Breast epithelium (tissue), 4 donors: ENCODE results near the gene RNF121. TPM values are rescaled to one million over a fixed set of nuclear protein-coding genes. Genes with fewer than 3 reads are reported as not detected.
A peak's percentile ranks its signal among the peaks of the same experiment; 100 is the strongest.
"Not testable (repeated sequence)": the region's sequence is repeated elsewhere in the genome, so short reads cannot be mapped to it uniquely, and the experiment has no call there.

Experiments used
- DNase-seq, 2 donors: peaks; one replicate each; pipeline ENCODE4 v3.0.0-alpha.2; 2019; ENCODE audit warnings: low spot score in 2 of 2
- H3K27ac ChIP-seq, 2 donors: fragments of 200-600 bp; sonication (generic) in 1 of 2; one replicate each; pipeline ENCODE4 v1.5.1; 2016 to 2019; ENCODE audit warnings: mild to moderate bottlenecking in 1 of 2
- H3K27me3 ChIP-seq, 2 donors: fragments of 200-600 bp; sonication (generic) in 1 of 2; one replicate each; pipeline versions ENCODE4 v1.5.1 to v1.6.0; 2017 to 2019; ENCODE audit warnings: control low read depth in 1 of 2, mild to moderate bottlenecking in 1 of 2
- H3K36me3 ChIP-seq: fragments of 200-600 bp; one replicate; pipeline ENCODE4 v1.5.1; 2019
- H3K4me1 ChIP-seq, 2 donors: fragments of 200-600 bp; sonication (generic); one replicate each; pipeline ENCODE4 v1.5.1; 2016 to 2019; ENCODE audit warnings: control low read depth in 1 of 2
- H3K4me3 ChIP-seq, 3 donors: fragments of 200-600 bp; sonication (generic); 1 replicate in 2 of 3; 2 replicates in 1 of 3; pipeline ENCODE4 v1.5.1; 2016 to 2019; ENCODE audit warnings: mild to moderate bottlenecking in 3 of 3, moderate library complexity in 2 of 3
- H3K9me3 ChIP-seq, 2 donors: fragments of 200-600 bp; sonication (generic) in 1 of 2; one replicate each; pipeline ENCODE4 v1.5.1; 2016 to 2019; ENCODE audit warnings: control low read depth in 1 of 2
- CTCF ChIP-seq, 3 donors: fragments of 450-650 bp; IDR thresholded peaks; one replicate each; pipeline ENCODE4 v1.5.1; 2016 to 2017; ENCODE audit warnings: antibody characterized with exemption in 3 of 3, mild to moderate bottlenecking in 3 of 3, moderate library complexity in 3 of 3
- POLR2A ChIP-seq: fragments of 450-650 bp; IDR thresholded peaks from one replicate; pipeline ENCODE4 v1.6.1; 2016; ENCODE audit warnings: antibody characterized with exemption, mild to moderate bottlenecking, moderate library complexity
- POLR2AphosphoS5 ChIP-seq, 3 donors: sonication (generic); formaldehyde crosslinking; IDR thresholded peaks; one replicate each; pipeline ENCODE4 v1.6.1; 2017; ENCODE audit warnings: antibody characterized with exemption in 3 of 3
- intact Hi-C: fragments of 100-400 bp; cut with DNase I; formaldehyde crosslinking; loops from one replicate; pipeline ENCODE4 v1.15.1; 2023; ENCODE audit warnings: low total_unique reads
- total RNA-seq, 3 donors: library from RNA; depleted of rRNA; stranded (reverse); fragments of >200 nt; gene quantifications; one replicate each; pipeline ENCODE4 v1.1.0, GENCODE V29; 2016

RNF121 gene
- total RNA-seq, 3 donors from 2014 or later = 21.8 to 39.0 (median 37.3) TPM

DNA sequence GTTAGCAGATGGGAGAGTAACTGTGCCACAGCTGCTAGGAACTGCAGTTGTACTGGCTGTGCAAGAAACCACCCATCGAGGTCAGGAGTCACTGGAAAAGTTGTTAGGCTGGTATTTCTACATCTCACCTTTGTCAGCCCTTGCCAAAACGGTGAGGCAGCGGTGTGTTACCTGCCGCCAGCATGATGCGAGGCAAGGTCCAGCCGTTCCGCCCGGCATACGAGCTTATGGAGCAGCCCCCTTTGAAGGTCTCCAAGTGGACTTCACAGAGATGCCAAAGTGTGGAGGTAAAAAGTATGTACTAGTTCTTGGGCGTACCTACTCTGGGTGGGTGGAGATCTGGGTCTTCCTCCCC lies 16.9 kb upstream of the RNF121 start:
- H3K4me1 ChIP-seq, intact Hi-C loops, H3K9me3 ChIP-seq, H3K27ac ChIP-seq, H3K4me3 ChIP-seq, DNase-seq, H3K36me3 ChIP-seq, H3K27me3 ChIP-seq: not testable (repeated sequence)

DNA sequence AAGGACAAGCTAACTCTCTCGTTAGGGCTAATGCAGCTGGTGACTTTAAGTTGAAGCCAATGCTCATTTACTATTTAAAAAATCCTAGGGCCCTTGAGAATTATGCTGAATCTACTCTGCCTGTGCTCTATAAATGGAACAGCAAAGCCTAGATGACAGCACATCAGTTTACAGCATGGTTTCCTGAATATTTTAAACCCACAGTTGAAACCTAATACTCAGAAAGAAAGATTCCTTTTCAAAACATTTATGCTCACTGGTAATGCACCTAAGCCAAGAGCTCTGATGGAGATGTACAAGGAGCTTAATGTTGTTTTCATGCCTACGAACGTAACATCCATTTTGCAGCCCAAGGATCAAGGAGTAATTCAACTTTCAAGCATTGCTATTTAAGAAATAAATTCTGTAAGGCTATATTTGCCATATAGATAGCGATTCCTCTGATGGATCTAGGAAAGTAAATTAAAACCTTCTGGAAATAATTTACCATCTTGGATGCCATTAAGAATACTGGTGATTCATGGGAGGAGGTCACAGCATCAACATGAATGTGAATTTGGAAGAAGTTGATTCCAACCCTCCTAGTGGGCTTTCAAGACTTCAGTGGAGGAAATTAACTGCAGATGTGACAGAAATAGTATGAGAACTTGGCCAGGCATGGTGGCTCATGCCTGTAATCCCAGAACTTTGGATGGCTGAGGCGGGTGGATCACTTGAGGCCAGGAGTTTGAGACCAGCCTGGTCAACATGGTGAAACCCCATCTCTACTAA lies 14.9 kb upstream of the RNF121 start:
- Histone ChIP-seq H3K27me3 (no peaks in the 10 kb centered on the region), H3K4me3 (no peak overlapping the region), H3K36me3 (no peaks in the 10 kb centered on the region), H3K9me3 (no peaks in the 10 kb centered on the region), H3K4me1 (no peaks in the 10 kb centered on the region), H3K27ac (no peak overlapping the region)
- no peak for DNase-seq
- TF ChIP-seq POLR2AphosphoS5 (IDR thresholded peaks at IDR 0.05) = no peak
- no peak for TF ChIP-seq POLR2A
- no peak for TF ChIP-seq CTCF (IDR thresholded peaks at IDR 0.05)
- intact Hi-C loops = no loop called here

DNA sequence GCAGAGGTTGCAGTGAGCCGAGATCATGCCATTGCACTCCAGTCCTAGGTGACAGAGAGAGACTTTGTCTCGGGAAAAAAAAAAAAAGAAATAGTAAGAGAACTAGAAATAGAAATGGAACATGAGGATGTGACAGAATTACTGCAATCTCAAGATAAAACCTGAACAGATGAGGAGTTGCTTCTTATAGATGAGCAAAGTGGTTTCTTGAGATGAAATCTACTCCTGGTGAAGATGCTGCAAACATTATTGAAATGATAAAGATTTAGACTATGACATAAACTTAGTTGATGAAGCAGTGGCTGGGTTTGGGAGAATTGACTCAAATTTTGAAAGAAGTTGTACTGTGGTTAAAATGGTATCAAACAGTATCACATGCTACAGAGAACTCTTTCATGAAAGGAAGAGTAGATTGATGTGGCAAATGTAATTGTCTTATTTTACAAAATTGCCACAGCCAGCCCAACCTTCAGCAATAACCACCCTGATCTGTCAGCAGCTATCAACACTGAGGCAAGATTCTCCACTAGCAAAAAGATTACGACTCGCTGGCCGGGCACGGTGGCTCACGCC lies 14.1 kb upstream of the RNF121 start:
- no peak for DNase-seq
- Histone ChIP-seq H3K4me1 (no peaks in the 10 kb centered on the region), H3K36me3 (no peaks in the 10 kb centered on the region), H3K27me3 (no peaks in the 10 kb centered on the region), H3K27ac (no peak overlapping the region), H3K9me3 (no peaks in the 10 kb centered on the region), H3K4me3 (no peak overlapping the region)
- TF ChIP-seq POLR2A = no peak
- no peak for TF ChIP-seq CTCF (IDR thresholded peaks at IDR 0.05)
- TF ChIP-seq POLR2AphosphoS5 (IDR thresholded peaks at IDR 0.05) = no peak
- intact Hi-C loops = no loop called here

GRCh38 chr11:71917646-71918140 lies 11.2 kb upstream of the RNF121 start:
- H3K4me1 ChIP-seq = no peaks in the 10 kb centered on the region
- no peak overlapping the region for H3K27ac ChIP-seq
- no peaks in the 10 kb centered on the region for H3K27me3 ChIP-seq
- no peak for TF ChIP-seq POLR2AphosphoS5 (IDR thresholded peaks at IDR 0.05)
- H3K36me3 ChIP-seq = no peaks in the 10 kb centered on the region
- DNase-seq = no peak
- intact Hi-C loops = no loop called here
- no peak overlapping the region for H3K4me3 ChIP-seq
- no peaks in the 10 kb centered on the region for H3K9me3 ChIP-seq

DNA sequence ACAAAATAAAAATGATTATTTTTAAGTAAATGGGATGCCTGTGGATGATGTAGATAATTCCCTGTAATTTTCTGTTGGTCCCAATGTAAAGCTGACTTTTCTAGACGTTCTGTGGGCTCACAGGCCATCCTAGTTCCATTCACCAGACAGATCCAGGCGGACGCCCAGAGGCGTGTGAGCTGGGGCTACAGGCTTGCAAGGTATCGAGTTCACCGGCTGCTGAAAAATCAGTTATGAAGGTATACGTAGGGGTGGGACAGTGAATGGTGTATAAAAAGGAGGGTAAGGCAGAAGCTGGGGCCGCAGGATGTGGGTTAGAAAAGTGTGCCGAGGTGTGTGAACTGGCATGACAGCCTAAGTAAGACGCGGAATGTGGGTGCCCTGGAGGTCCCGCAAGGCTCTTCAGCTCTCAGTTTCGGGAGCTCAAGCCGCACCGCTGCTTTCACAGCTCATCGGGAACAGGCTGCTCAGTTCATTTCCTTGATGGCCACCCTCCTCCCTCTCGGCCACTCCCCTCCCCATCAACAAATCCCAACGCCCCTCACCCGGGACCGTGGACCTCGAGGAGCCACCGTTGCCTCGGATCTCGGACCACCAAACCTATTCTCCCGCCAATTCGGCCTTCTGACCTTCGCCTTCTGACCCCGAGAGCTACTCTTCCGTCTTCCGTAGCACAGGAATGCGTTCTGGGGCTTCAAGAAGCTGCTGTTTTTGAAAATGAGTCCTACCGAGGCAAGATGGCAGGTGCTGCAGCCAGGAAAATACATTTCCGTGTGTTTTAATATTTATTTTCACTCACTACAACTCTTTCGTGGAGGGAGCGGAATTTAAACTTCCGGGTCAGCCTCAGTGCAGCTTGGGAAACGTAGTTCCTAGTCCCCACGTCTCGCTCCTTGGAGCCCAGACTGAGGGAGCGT lies 768 bp upstream of the RNF121 start, which contains the start of gene XNDC1N:
Gene XNDC1N, minus strand, starts transcription at position 775 of the 917 bp plus-strand sequence. CDS start 5,241 bp downstream, outside the sequence.
- H3K27me3 ChIP-seq = no peaks in the 10 kb centered on the region
- intact Hi-C loops = no loop called here
- H3K4me3 ChIP-seq = peak within 1 kb of the TSS; percentile 81 to 94 (median 83)
- peaks cover 3 to 6% of the 10 kb centered on the region in 2 donors for H3K4me1 ChIP-seq
- H3K27ac ChIP-seq = peak within 1 kb of the TSS; percentile 85 to 87
- H3K36me3 ChIP-seq = no peaks in the 10 kb centered on the region
- no peaks in the 10 kb centered on the region for H3K9me3 ChIP-seq
- TF ChIP-seq POLR2A = no peak
- TF ChIP-seq POLR2AphosphoS5 (IDR thresholded peaks at IDR 0.05) = peak in 1 of 3 donors; percentile 72
- peak; percentile 40 to 60 for DNase-seq

DNA sequence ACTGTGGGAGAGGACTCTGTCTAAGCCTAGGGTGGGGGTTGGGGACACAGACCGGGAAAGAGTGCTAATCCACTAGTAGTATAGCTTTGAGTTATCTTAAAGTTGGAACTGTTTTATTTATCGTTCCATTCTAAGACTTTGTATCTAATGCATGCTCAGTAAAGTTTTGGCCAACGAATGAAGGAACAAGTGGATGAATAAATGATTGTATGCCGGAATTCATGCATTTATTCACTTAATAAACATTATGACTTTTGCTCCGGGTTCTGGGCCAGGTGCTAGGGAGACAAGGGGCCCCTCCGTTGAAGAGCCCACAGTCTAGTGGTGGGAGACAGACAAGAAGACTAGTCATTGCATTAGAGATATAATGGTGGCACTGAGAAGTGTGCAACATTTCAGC lies 645 bp downstream of the RNF121 start:
- H3K4me3 ChIP-seq = peak overlapping the region; percentile 81 to 94 (median 83)
- peak overlapping the region; percentile 85 to 87 for H3K27ac ChIP-seq
- no peak for DNase-seq
- no peaks in the 10 kb centered on the region for H3K36me3 ChIP-seq
- H3K4me1 ChIP-seq = peaks cover 3 to 6% of the 10 kb centered on the region in 2 donors
- no peaks in the 10 kb centered on the region for H3K27me3 ChIP-seq
- TF ChIP-seq POLR2A (no peak), POLR2AphosphoS5 (IDR thresholded peaks at IDR 0.05) (no peak), CTCF (IDR thresholded peaks at IDR 0.05) (no peak)
- no peaks in the 10 kb centered on the region for H3K9me3 ChIP-seq
- intact Hi-C loops = no loop called here
